ENCODE measurements around the gene CRIP3. TPM values are rescaled to one million over a fixed set of nuclear protein-coding genes. Genes with fewer than 3 reads are reported as not detected.

The CRIP3 gene
- total and polyA plus RNA-seq, 2 of the 13 experiments (the other 11 are each of a cell fraction or from before 2014, with no cell fraction given) = 6.3 to 9.3 TPM

- no peak for TF ChIP-seq YY1 (IDR thresholded peaks at IDR 0.05; ENCODE audit: insufficient read depth, insufficient replicate concordance, low read depth, low read length)
- TF ChIP-seq ZHX2 (IDR thresholded peaks at IDR 0.05; ENCODE audit: low read depth) = no peak
- TF ChIP-seq ZHX2 (CRISPR knock-in tag; IDR thresholded peaks at IDR 0.05; ENCODE audit: borderline replicate concordance) = no peak
- TF ChIP-seq U2AF1 (optimal IDR thresholded peaks at IDR 0.05; ENCODE audit: low read depth, low read length) = no peak
- peak; percentile 55 for TF ChIP-seq NFYC (CRISPR knock-in tag; IDR thresholded peaks at IDR 0.05)
- peak; percentile 72; the same call in 1 of the 2 replicates for TF ChIP-seq ZNF160 (CRISPR knock-in tag; IDR thresholded peaks at IDR 0.05)
- TF ChIP-seq, protein P1, sequence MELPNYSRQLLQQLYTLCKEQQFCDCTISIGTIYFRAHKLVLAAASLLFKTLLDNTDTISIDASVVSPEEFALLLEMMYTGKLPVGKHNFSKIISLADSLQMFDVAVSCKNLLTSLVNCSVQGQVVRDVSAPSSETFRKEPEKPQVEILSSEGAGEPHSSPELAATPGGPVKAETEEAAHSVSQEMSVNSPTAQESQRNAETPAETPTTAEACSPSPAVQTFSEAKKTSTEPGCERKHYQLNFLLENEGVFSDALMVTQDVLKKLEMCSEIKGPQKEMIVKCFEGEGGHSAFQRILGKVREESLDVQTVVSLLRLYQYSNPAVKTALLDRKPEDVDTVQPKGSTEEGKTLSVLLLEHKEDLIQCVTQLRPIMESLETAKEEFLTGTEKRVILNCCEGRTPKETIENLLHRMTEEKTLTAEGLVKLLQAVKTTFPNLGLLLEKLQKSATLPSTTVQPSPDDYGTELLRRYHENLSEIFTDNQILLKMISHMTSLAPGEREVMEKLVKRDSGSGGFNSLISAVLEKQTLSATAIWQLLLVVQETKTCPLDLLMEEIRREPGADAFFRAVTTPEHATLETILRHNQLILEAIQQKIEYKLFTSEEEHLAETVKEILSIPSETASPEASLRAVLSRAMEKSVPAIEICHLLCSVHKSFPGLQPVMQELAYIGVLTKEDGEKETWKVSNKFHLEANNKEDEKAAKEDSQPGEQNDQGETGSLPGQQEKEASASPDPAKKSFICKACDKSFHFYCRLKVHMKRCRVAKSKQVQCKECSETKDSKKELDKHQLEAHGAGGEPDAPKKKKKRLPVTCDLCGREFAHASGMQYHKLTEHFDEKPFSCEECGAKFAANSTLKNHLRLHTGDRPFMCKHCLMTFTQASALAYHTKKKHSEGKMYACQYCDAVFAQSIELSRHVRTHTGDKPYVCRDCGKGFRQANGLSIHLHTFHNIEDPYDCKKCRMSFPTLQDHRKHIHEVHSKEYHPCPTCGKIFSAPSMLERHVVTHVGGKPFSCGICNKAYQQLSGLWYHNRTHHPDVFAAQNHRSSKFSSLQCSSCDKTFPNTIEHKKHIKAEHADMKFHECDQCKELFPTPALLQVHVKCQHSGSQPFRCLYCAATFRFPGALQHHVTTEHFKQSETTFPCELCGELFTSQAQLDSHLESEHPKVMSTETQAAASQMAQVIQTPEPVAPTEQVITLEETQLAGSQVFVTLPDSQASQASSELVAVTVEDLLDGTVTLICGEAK (IDR thresholded peaks at IDR 0.05) = no peak
- TF ChIP-seq, protein P1 (CRISPR knock-in tag; IDR thresholded peaks at IDR 0.05) = no peak
- TF ChIP-seq, protein P2, sequence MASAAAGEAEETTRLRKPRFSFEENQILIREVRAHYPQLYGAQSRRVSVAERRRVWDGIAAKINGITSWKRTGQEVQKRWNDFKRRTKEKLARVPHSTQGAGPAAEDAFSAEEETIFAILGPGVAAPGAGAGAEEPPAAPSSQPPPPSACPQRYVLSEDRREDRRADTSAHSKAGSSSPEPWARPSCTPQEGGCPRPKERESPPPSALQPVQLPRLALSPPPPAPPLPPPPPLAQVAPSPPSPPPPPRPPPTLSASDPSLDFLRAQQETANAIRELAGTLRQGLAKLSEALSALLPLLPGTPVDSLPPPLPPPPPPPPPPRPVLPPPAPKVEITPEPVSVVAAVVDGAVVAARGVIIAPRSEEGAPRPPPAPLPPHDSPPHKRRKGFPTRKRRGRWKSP (CRISPR knock-in tag; IDR thresholded peaks at IDR 0.05) = peak; percentile 82; the same call in 1 of the 2 replicates
- no peak for TF ChIP-seq ZNF431 (CRISPR knock-in tag; IDR thresholded peaks at IDR 0.05; ENCODE audit: borderline replicate concordance, low read depth)
- peak; percentile 36; the same call in 1 of the 2 replicates for TF ChIP-seq ZNF138 (CRISPR knock-in tag; IDR thresholded peaks at IDR 0.05; ENCODE audit: low read depth)
- TF ChIP-seq TCF7L2 (IDR thresholded peaks at IDR 0.05; ENCODE audit: low read depth, low read length) = no peak
These were observed at the start of gene CRIP3 (continued) for GRCh38 chr6:43308101-43308989.
